H9 (cell line): ENCODE data around the gene VPS9D1. TPM values are rescaled to one million over a fixed set of nuclear protein-coding genes. Genes with fewer than 3 reads are reported as not detected.
A peak's percentile ranks its signal among the peaks of the same experiment; 100 is the strongest.

Source experiments
- DNase-seq: peaks from one replicate; pipeline ENCODE4 v3.0.0-alpha.2; 2017
- H2AFZ ChIP-seq: one replicate; pipeline ENCODE4 v1.6.1; 2013; ENCODE audit warnings: mild to moderate bottlenecking, low read length, control low read depth, moderate library complexity
- H2AK5ac ChIP-seq: 2 replicates; pipeline ENCODE4 v1.6.1; 2013; ENCODE audit warnings: low read length, control low read depth, mixed read lengths; ENCODE audit not compliant: insufficient read length
- H2BK120ac ChIP-seq: one replicate; pipeline ENCODE4 v1.6.1; 2013; ENCODE audit warnings: low read depth, mild to moderate bottlenecking, low read length, control low read depth, inconsistent platforms; ENCODE audit not compliant: poor library complexity, severe bottlenecking
- H2BK12ac ChIP-seq: 2 replicates; pipeline ENCODE4 v1.6.1; 2013; ENCODE audit warnings: low read length, control low read depth, mixed read lengths, low read depth; ENCODE audit not compliant: insufficient read length
- H2BK15ac ChIP-seq: 2 replicates; pipeline ENCODE4 v1.6.1; 2013; ENCODE audit warnings: low read depth, low read length, control low read depth
- H2BK20ac ChIP-seq: one replicate; pipeline ENCODE4 v1.6.1; 2013; ENCODE audit warnings: low read depth, mild to moderate bottlenecking, low read length, control low read depth, inconsistent platforms; ENCODE audit not compliant: poor library complexity, severe bottlenecking
- H2BK5ac ChIP-seq: 2 replicates; pipeline ENCODE4 v1.6.1; 2013; ENCODE audit warnings: low read length, control low read depth, mixed read lengths; ENCODE audit not compliant: insufficient read length
- H3K14ac ChIP-seq: 2 replicates; pipeline ENCODE4 v1.6.1; 2013; ENCODE audit warnings: low read length, control low read depth; ENCODE audit not compliant: insufficient read depth
- H3K18ac ChIP-seq: 2 replicates; pipeline ENCODE4 v1.6.1; 2013; ENCODE audit warnings: low read depth, mild to moderate bottlenecking, mixed read lengths, low read length, control low read depth; ENCODE audit not compliant: insufficient read length
- H3K23ac ChIP-seq: 2 replicates; pipeline ENCODE4 v1.6.1; 2013; ENCODE audit warnings: low read length, control low read depth, mixed read lengths, low read depth; ENCODE audit not compliant: insufficient read length
- H3K23me2 ChIP-seq: 2 replicates; pipeline ENCODE4 v1.6.1; 2013; ENCODE audit warnings: low read depth, mild to moderate bottlenecking, mixed read lengths, low read length, control low read depth; ENCODE audit not compliant: insufficient read length, poor library complexity, severe bottlenecking
- H3K27ac ChIP-seq: 2 replicates; pipeline ENCODE4 v1.5.1; 2013; ENCODE audit warnings: low read length, control low read depth, mixed read lengths, low read depth; ENCODE audit not compliant: insufficient read length
- H3K27me3 ChIP-seq: 2 replicates; pipeline ENCODE4 v1.6.1; 2013; ENCODE audit warnings: low read length, control low read depth, inconsistent platforms; ENCODE audit not compliant: insufficient read depth
- H3K4ac ChIP-seq: 2 replicates; pipeline ENCODE4 v1.6.1; 2013; ENCODE audit warnings: low read depth, mild to moderate bottlenecking, control low read depth, inconsistent platforms, low read length, moderate library complexity
- H3K4me1 ChIP-seq: 2 replicates; pipeline ENCODE4 v1.6.1; 2013; ENCODE audit warnings: low read length, control low read depth, inconsistent platforms; ENCODE audit not compliant: insufficient read depth
- H3K4me2 ChIP-seq: 2 replicates; pipeline ENCODE4 v1.6.1; 2013; ENCODE audit warnings: low read length, control low read depth, mixed read lengths; ENCODE audit not compliant: insufficient read length, insufficient read depth
- H3K56ac ChIP-seq: 2 replicates; pipeline ENCODE4 v1.6.1; 2013; ENCODE audit warnings: low read depth, mild to moderate bottlenecking, mixed read lengths, low read length, control low read depth; ENCODE audit not compliant: insufficient read length
- H3K79me1 ChIP-seq: 2 replicates; pipeline ENCODE4 v1.6.1; 2013; ENCODE audit warnings: low read depth, mild to moderate bottlenecking, moderate library complexity, low read length, control low read depth, inconsistent platforms; ENCODE audit not compliant: insufficient read depth, poor library complexity, severe bottlenecking
- H3K79me2 ChIP-seq: 2 replicates; pipeline ENCODE4 v1.6.1; 2013; ENCODE audit warnings: low read length, control low read depth, inconsistent platforms; ENCODE audit not compliant: insufficient read depth
- H3K9ac ChIP-seq: 2 replicates; pipeline ENCODE4 v1.6.1; 2013; ENCODE audit warnings: low read length, control low read depth, mixed read lengths; ENCODE audit not compliant: insufficient read length; ENCODE audit errors: extremely low read depth
- H3K9me3 ChIP-seq: one replicate; pipeline ENCODE4 v1.6.1; 2013; ENCODE audit warnings: low read depth, low read length, inconsistent platforms; ENCODE audit not compliant: control insufficient read depth
- H3T11ph ChIP-seq: one replicate; pipeline ENCODE4 v1.6.1; 2013; ENCODE audit warnings: mild to moderate bottlenecking, low read length, control low read depth, inconsistent platforms
- H4K20me1 ChIP-seq: one replicate; pipeline ENCODE4 v1.6.1; 2013; ENCODE audit not compliant: control insufficient read depth, insufficient read length, insufficient read depth
- H4K5ac ChIP-seq: 2 replicates; pipeline ENCODE4 v1.6.1; 2013; ENCODE audit warnings: low read depth, mild to moderate bottlenecking, mixed read lengths, low read length, control low read depth; ENCODE audit not compliant: insufficient read length
- H4K8ac ChIP-seq: replicated peaks from 2 replicates; pipeline ENCODE4 v1.6.1; 2013; ENCODE audit warnings: low read length, control low read depth, mixed read lengths, low read depth; ENCODE audit not compliant: insufficient read length
- H4K91ac ChIP-seq: 2 replicates; pipeline ENCODE4 v1.6.1; 2013; ENCODE audit warnings: low read depth, mild to moderate bottlenecking, moderate library complexity, mixed read lengths, low read length, control low read depth; ENCODE audit not compliant: insufficient read length
- H3K27ac Mint-ChIP-seq, 3 experiments: 2 replicates in 2 of 3; 3 replicates in 1 of 3; pipeline ENCODE4 v1.8.0; 2020 to 2021; ENCODE audit warnings: mixed read lengths in 3 of 3, mild to moderate bottlenecking in 1 of 3, moderate library complexity in 1 of 3
- H3K27me3 Mint-ChIP-seq: 2 replicates; pipeline ENCODE4 v1.8.0; 2021; ENCODE audit warnings: low read depth, mild to moderate bottlenecking, moderate library complexity, mixed read lengths
- H3K36me3 Mint-ChIP-seq, 3 experiments: 2 replicates in 2 of 3; 3 replicates in 1 of 3; pipeline ENCODE4 v1.8.0; 2020 to 2021; ENCODE audit warnings: low read depth in 3 of 3, mixed read lengths in 3 of 3; ENCODE audit not compliant: insufficient read depth in 1 of 3
- H3K4me1 Mint-ChIP-seq, 2 experiments: 2 replicates each; pipeline ENCODE4 v1.8.0; 2020; ENCODE audit warnings: mixed read lengths in 2 of 2
- H3K4me3 Mint-ChIP-seq, 2 experiments: 2 replicates in 1 of 2; 3 replicates in 1 of 2; pipeline ENCODE4 v1.8.0; 2020 to 2021; ENCODE audit warnings: mild to moderate bottlenecking in 2 of 2, mixed read lengths in 2 of 2, moderate library complexity in 1 of 2
- H3K9me3 Mint-ChIP-seq, 2 experiments: 2 replicates in 1 of 2; 3 replicates in 1 of 2; pipeline ENCODE4 v1.8.0; 2020; ENCODE audit warnings: mild to moderate bottlenecking in 2 of 2, mixed read lengths in 2 of 2, moderate library complexity in 1 of 2
- CTCF ChIP-seq: fragments of 200-600 bp; sonication (generic); conservative IDR thresholded peaks from 3 replicates; pipeline ENCODE4 v1.8.0; 2021; ENCODE audit warnings: antibody characterized with exemption, mild to moderate bottlenecking
- WGBS: extraction: QIAGEN DNeasy Blood & Tissue Kit; methylation state at CpG from one replicate; pipeline ENCODE4 v1.1.7; 2013; ENCODE audit warnings: missing lambda C conversion rate, low lambda C conversion rate, mixed read lengths; ENCODE audit not compliant: insufficient read length; ENCODE audit errors: extremely low coverage; 5-methylcytosine and 5-hydroxymethylcytosine counted together
- total RNA-seq: library from RNA; stranded (reverse); gene quantifications from 2 replicates; pipeline ENCODE4 v1.2.1, GENCODE V29; 2021

Gene VPS9D1
- total RNA-seq, 1 experiment from 2014 or later, result 6.0 TPM

GRCh38 chr16:89658221-89658879, 62.3 kb downstream of the VPS9D1 start:
- no peak for DNase-seq
- Histone ChIP-seq H2BK5ac (no peak overlapping the region), H4K91ac (no peak overlapping the region), H4K8ac (no peak overlapping the region), H3K18ac (no peak overlapping the region), H3K14ac (no peak overlapping the region; the same call in 1 of the 2 replicates), H3K4me2 (peak overlapping the region; percentile 84), H2BK120ac (no peak overlapping the region), H3K9ac (peak overlapping the region; percentile 81), H4K5ac (no peak overlapping the region), H3K23me2 (peaks cover 7% of the 10 kb centered on the region), H3K79me1 (peaks cover 2% of the 10 kb centered on the region), H3K27ac (no peak overlapping the region), H3K4ac (no peak overlapping the region), H2BK12ac (no peak overlapping the region), H4K20me1 (no peaks in the 10 kb centered on the region), H2AK5ac (no peak overlapping the region), H3K23ac (no peak overlapping the region), H2BK15ac (no peak overlapping the region), H3K4me1 (no peaks in the 10 kb centered on the region), H3K56ac (no peak overlapping the region), H2BK20ac (no peak overlapping the region), H3T11ph (no peak overlapping the region), H3K9me3 (no peaks in the 10 kb centered on the region), H3K79me2 (peaks cover 5% of the 10 kb centered on the region; the same call in 1 of the 2 replicates), H2AFZ (no peak overlapping the region), H3K27me3 (no peaks in the 10 kb centered on the region)
- H3K4me1 Mint-ChIP-seq, result peaks cover 9 to 14% of the 10 kb centered on the region in 2 experiments
- peak overlapping the region in 2 of 3 experiments; percentile 44 to 60; a peak in 1 of 7 replicates for H3K27ac Mint-ChIP-seq
- TF ChIP-seq CTCF, result no peak
- H3K9me3 Mint-ChIP-seq, result peaks cover 7 to 9% of the 10 kb centered on the region in 2 experiments; a peak in 4 of 5 replicates
- H3K27me3 Mint-ChIP-seq, result peaks cover 2% of the 10 kb centered on the region; the same call in 1 of the 2 replicates
- H3K4me3 Mint-ChIP-seq, result peak overlapping the region; percentile 84 to 92
- no CpG with 5 or more reads among the region's 27 CpGs for WGBS
- peaks cover 45 to 57% (median 56%) of the 10 kb centered on the region in 3 experiments for H3K36me3 Mint-ChIP-seq
